IPS DF 4.7 (cell line): Measurements from ENCODE around the gene CCDC14.
A peak's percentile ranks its signal among the peaks of the same experiment; 100 is the strongest.
"Not testable (repeated sequence)": the region's sequence is repeated elsewhere in the genome, so short reads cannot be mapped to it uniquely, and the experiment has no call there.

ENCODE experiments used
- DNase-seq: peaks from one replicate; pipeline ENCODE4 v3.0.0-alpha.2; 2013; ENCODE audit warnings: low spot score; ENCODE audit errors: extremely low read depth

Gene CCDC14

GRCh38 chr3:123899300-123899865, 61.6 kb downstream of the CCDC14 start:
- no peak for DNase-seq

GRCh38 chr3:123893012-123893411, 68.0 kb downstream of the CCDC14 start:
- no peak for DNase-seq

GRCh38 chr3:123892195-123892594, 68.8 kb downstream of the CCDC14 start:
- no peak for DNase-seq

GRCh38 chr3:123890991-123891390, 70.0 kb downstream of the CCDC14 start:
- DNase-seq, result not testable (repeated sequence)

GRCh38 chr3:123890162-123890561, 70.9 kb downstream of the CCDC14 start:
- not testable (repeated sequence) for DNase-seq

- DNase-seq, result no peak
Measured at GRCh38 chr3:123884993-123885392, 76.0 kb downstream of the CCDC14 start.

GRCh38 chr3:123884203-123884831, 76.7 kb downstream of the CCDC14 start, which contains the start of gene MYLK:
MYLK (minus strand) TSS chr3:123884332; CDS start chr3:123793841, 90,491 bp downstream.
- DNase-seq, result peak; percentile 75

GRCh38 chr3:123883701-123884202, 77.3 kb downstream of the CCDC14 start:
- DNase-seq, result no peak

GRCh38 chr3:123883111-123883510, 77.9 kb downstream of the CCDC14 start:
- no peak for DNase-seq

- no peak for DNase-seq
Measured at GRCh38 chr3:123881771-123882170, 79.3 kb downstream of the CCDC14 start.

GRCh38 chr3:123880998-123881561, 79.9 kb downstream of the CCDC14 start:
- no peak for DNase-seq

- no peak for DNase-seq
Measured at GRCh38 chr3:123878807-123879206, 82.2 kb downstream of the CCDC14 start.

GRCh38 chr3:123877965-123878364, 83.1 kb downstream of the CCDC14 start:
- no peak for DNase-seq

- no peak for DNase-seq
Measured at GRCh38 chr3:123877466-123877865, 83.6 kb downstream of the CCDC14 start.

- no peak for DNase-seq
Measured at GRCh38 chr3:123876858-123877257, 84.2 kb downstream of the CCDC14 start.

- no peak for DNase-seq
Measured at GRCh38 chr3:123872621-123873020, 88.4 kb downstream of the CCDC14 start.

GRCh38 chr3:123871946-123872345, 89.1 kb downstream of the CCDC14 start:
- no peak for DNase-seq

GRCh38 chr3:123870033-123870432, 91.0 kb downstream of the CCDC14 start:
- DNase-seq, result no peak

GRCh38 chr3:123869165-123869564, 91.9 kb downstream of the CCDC14 start:
- DNase-seq, result no peak

GRCh38 chr3:123864706-123865105, 96.3 kb downstream of the CCDC14 start:
- no peak for DNase-seq
